ENCODE data around the gene C22orf15. TPM values are rescaled to one million over a fixed set of nuclear protein-coding genes. Genes with fewer than 3 reads are reported as not detected.

C22orf15 gene
- total and polyA plus RNA-seq, 9 of the 15 experiments (the other 6 are each of a cell fraction or from before 2014, with no cell fraction given) = 0.07 TPM; not detected in 8

DNA sequence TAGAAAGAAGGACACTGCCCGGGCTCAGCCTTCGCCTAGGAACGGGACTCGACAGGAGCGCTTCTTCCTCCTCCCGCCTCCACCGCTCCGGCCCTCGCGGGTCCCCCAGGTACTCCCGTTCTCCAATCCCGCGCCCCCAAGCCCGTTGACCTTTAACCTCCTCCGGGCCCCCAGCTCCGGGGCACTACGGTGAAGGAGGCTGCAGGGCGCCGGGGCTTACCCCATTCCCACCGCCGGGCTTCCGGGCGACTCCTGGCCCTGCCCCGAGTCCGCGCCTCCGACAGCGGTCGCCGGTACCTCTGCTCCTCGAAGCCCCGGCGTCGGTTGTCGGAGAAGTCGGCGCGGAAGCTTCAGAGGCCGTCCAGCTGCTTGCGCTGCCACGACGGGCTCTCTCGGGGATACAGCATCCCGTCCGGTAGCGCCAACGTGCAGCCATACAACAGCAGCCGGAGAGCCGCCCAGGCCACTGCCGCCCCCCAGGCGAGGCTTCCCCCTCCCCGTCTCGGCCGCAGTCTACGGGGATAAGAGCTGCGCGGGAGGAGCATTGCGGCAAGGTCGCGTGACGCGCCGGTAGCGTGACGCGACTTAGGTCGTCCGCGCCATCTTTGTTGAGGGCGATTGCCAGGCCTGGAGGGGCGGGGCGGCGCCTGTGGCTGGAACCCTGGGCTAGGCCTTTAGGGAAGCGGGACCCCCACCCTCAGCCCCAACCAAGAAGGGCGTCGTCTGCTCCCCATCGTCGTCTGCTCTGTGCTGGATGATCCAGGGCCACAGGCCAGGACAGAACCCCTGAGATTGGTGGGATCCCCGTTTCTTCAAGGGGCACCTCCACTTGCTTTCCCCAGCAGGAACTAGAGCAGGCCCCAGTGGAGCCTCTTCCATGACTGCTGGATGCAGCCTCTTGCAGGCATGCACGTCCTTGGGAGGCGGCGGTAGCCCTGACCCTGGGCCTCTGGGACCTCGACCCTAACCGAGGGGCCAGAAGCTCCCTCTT lies 45.7 kb upstream of the C22orf15 start:
- in situ Hi-C loops (cut with MboI) = no loop called here
- ChIA-PET CTCF (ENCODE audit: low intra/inter-chr PET ratio) (no interaction called here), POLR2A (interaction anchor here (0.6 to 1.2 kb wide), 3 partner anchors 17 to 45 kb away, joined by 3 to 5 read pairs (median 3); no protein-coding TSS in a partner anchor)
- FAIRE-seq (peak; percentile 80), ATAC-seq (peak; percentile 95), DNase-seq (ENCODE audit: extremely low read depth in 1 of 4, low spot score in 3 of 4) (peak; percentile 86 to 92 (median 88))
- 8% methylated on average over 35 of the region's 84 CpGs for WGBS (ENCODE audit: insufficient coverage, low coverage, missing lambda C conversion rate)
- Histone ChIP-seq H3K36me3 (ENCODE audit: control insufficient read depth, insufficient read depth, low read length) (peaks cover 24% of the 10 kb centered on the region; the same call in 1 of the 3 replicates), H3K27ac (ENCODE audit: extremely low read depth, low read depth, low read length) (peak overlapping the region; percentile 84), H3K4me2 (ENCODE audit: insufficient read depth, low read length) (peak overlapping the region; percentile 79), H4K20me1 (replicated peaks; ENCODE audit: control insufficient read depth, insufficient read depth, low read length) (no peaks in the 10 kb centered on the region), H3K27me3 (ENCODE audit: control insufficient read depth in 2 of 2, insufficient read depth in 2 of 2, low read length in 2 of 2) (no peaks in the 10 kb centered on the region), H3K9me3 (replicated peaks; ENCODE audit: control insufficient read depth, insufficient read depth, low read depth, low read length) (no peaks in the 10 kb centered on the region), H2AFZ (ENCODE audit: low read depth, low read length) (peak overlapping the region; percentile 98), H3K79me2 (ENCODE audit: control insufficient read depth, insufficient read depth, low read length) (peaks cover 19% of the 10 kb centered on the region), H3K9ac (ENCODE audit: insufficient read depth in 1 of 2, low read depth in 2 of 2, low read length in 2 of 2) (peak overlapping the region; percentile 80 to 94), H3K4me3 (peak overlapping the region; percentile 77), H3K4me1 (replicated peaks in 1 of 2; ENCODE audit: control insufficient read depth in 2 of 2, insufficient read depth in 2 of 2, low read length in 2 of 2) (peaks cover 6 to 25% of the 10 kb centered on the region in 2 experiments; a peak in 4 of 5 replicates), H3K9me1 (ENCODE audit: control insufficient read depth, insufficient read depth, low read length) (no peaks in the 10 kb centered on the region)
- TSS peak; percentile 74 for BruUV-seq (replicated peaks)
- intact Hi-C loops (cut with micrococcal nuclease) = no loop called here
- peak; percentile 57 for TF ChIP-seq POLR2B (IDR thresholded peaks at IDR 0.05; ENCODE audit: low read depth, partially characterized antibody)
- no peak for TF ChIP-seq TEAD4 (IDR thresholded peaks at IDR 0.05; ENCODE audit: low read length)
- TF ChIP-seq TEAD4 (CRISPR knock-in tag; IDR thresholded peaks at IDR 0.05; ENCODE audit: borderline replicate concordance) = no peak
- TF ChIP-seq, protein P1, sequence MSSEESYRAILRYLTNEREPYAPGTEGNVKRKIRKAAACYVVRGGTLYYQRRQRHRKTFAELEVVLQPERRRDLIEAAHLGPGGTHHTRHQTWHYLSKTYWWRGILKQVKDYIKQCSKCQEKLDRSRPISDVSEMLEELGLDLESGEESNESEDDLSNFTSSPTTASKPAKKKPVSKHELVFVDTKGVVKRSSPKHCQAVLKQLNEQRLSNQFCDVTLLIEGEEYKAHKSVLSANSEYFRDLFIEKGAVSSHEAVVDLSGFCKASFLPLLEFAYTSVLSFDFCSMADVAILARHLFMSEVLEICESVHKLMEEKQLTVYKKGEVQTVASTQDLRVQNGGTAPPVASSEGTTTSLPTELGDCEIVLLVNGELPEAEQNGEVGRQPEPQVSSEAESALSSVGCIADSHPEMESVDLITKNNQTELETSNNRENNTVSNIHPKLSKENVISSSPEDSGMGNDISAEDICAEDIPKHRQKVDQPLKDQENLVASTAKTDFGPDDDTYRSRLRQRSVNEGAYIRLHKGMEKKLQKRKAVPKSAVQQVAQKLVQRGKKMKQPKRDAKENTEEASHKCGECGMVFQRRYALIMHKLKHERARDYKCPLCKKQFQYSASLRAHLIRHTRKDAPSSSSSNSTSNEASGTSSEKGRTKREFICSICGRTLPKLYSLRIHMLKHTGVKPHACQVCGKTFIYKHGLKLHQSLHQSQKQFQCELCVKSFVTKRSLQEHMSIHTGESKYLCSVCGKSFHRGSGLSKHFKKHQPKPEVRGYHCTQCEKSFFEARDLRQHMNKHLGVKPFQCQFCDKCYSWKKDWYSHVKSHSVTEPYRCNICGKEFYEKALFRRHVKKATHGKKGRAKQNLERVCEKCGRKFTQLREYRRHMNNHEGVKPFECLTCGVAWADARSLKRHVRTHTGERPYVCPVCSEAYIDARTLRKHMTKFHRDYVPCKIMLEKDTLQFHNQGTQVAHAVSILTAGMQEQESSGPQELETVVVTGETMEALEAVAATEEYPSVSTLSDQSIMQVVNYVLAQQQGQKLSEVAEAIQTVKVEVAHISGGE (CRISPR knock-in tag; IDR thresholded peaks at IDR 0.05) = no peak
- TF ChIP-seq, protein P2, sequence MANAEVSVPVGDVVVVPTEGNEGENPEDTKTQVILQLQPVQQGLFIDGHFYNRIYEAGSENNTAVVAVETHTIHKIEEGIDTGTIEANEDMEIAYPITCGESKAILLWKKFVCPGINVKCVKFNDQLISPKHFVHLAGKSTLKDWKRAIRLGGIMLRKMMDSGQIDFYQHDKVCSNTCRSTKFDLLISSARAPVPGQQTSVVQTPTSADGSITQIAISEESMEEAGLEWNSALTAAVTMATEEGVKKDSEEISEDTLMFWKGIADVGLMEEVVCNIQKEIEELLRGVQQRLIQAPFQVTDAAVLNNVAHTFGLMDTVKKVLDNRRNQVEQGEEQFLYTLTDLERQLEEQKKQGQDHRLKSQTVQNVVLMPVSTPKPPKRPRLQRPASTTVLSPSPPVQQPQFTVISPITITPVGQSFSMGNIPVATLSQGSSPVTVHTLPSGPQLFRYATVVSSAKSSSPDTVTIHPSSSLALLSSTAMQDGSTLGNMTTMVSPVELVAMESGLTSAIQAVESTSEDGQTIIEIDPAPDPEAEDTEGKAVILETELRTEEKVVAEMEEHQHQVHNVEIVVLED (CRISPR knock-in tag; IDR thresholded peaks at IDR 0.05) = peak; percentile 90
- TF ChIP-seq, protein P3, sequence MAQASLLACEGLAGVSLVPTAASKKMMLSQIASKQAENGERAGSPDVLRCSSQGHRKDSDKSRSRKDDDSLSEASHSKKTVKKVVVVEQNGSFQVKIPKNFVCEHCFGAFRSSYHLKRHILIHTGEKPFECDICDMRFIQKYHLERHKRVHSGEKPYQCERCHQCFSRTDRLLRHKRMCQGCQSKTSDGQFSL (CRISPR knock-in tag; IDR thresholded peaks at IDR 0.05) = peak; percentile 37; the same call in 1 of the 2 replicates
- TF ChIP-seq, protein P3 (tag; IDR thresholded peaks at IDR 0.05) = no peak
- 0 out of 2 replicates have a peak, but pooled peaks have one; percentile 28 for TF ChIP-seq PML (IDR thresholded peaks at IDR 0.05; ENCODE audit: low read length)
- TF ChIP-seq E2F3 (CRISPR knock-in tag; IDR thresholded peaks at IDR 0.05) = no peak
- peak; percentile 85 for TF ChIP-seq TOE1 (IDR thresholded peaks at IDR 0.05; ENCODE audit: borderline replicate concordance)
- no peak for TF ChIP-seq TOE1 (CRISPR knock-in tag; IDR thresholded peaks at IDR 0.05; ENCODE audit: borderline replicate concordance, low read depth)
